HepG2 (cell line): Measurements from ENCODE around the gene KLHL36. TPM values are rescaled to one million over a fixed set of nuclear protein-coding genes. Genes with fewer than 3 reads are reported as not detected.

ENCODE experiments used
- GATAD1 ChIP-seq: IDR thresholded peaks from 2 replicates; pipeline ENCODE4 v1.6.1; 2016; ENCODE audit warnings: missing genetic modification reagents, missing compliant biosample characterization
- KDM4B ChIP-seq: sonication (generic); formaldehyde crosslinking; IDR thresholded peaks from 2 replicates; pipeline ENCODE4 v1.4.0; 2020; ENCODE audit warnings: missing genetic modification reagents
- PHF5A ChIP-seq: IDR thresholded peaks from one replicate; pipeline ENCODE4 v1.6.1; 2018; ENCODE audit warnings: low read depth, missing genetic modification reagents; ENCODE audit not compliant: unreplicated experiment
- REPIN1 ChIP-seq: sonication (generic); formaldehyde crosslinking; IDR thresholded peaks from 2 replicates; pipeline ENCODE4 v1.8.0; 2022; ENCODE audit warnings: missing genetic modification reagents, low read depth, mild to moderate bottlenecking, borderline replicate concordance
- SP140L ChIP-seq: sonication (generic); formaldehyde crosslinking; IDR thresholded peaks from 2 replicates; pipeline ENCODE4 v1.4.0; 2020; ENCODE audit warnings: missing genetic modification reagents, borderline replicate concordance
- STAT5B ChIP-seq: sonication (generic); formaldehyde crosslinking; IDR thresholded peaks from 2 replicates; pipeline ENCODE4 v1.4.0; 2020; ENCODE audit warnings: missing genetic modification reagents
- ZNF737 ChIP-seq: sonication (generic); formaldehyde crosslinking; IDR thresholded peaks from 2 replicates; pipeline ENCODE4 v1.5.0; 2020; ENCODE audit warnings: missing genetic modification reagents, mild to moderate bottlenecking, borderline replicate concordance
- polyA plus RNA-seq, 8 experiments: library from polyadenylated mRNA; depleted of rRNA in 3 of 8; stranded (reverse) in 7 of 8; unstranded in 1 of 8; fragments of >200 nt; fragmentation: Illumina TruSeq in 4 of 8; extraction: Trizol in 4 of 8; gene quantifications; 2 replicates each; pipeline versions ENCODE4 v1.2.1 to v1.2.3, GENCODE V29; 2011 to 2016; ENCODE audit warnings: low read depth in 4 of 8, missing spikeins in 1 of 8, mixed read lengths in 1 of 8; ENCODE audit not compliant: insufficient read depth in 1 of 8
- total RNA-seq, 5 experiments: library from RNA; depleted of rRNA; stranded (reverse); fragments of >200 nt; fragmentation: Illumina TruSeq; extraction: Trizol; gene quantifications; 2 replicates each; pipeline ENCODE4 v1.2.3, GENCODE V29; 2016; ENCODE audit warnings: low read depth in 1 of 5
- TF ChIP-seq, protein P1 (sequence below): IDR thresholded peaks from 2 replicates; pipeline ENCODE4 v1.6.1; 2016; ENCODE audit warnings: missing compliant biosample characterization, missing genetic modification reagents, borderline replicate concordance
- TF ChIP-seq, protein P2 (sequence below): fragments of 450-650 bp; IDR thresholded peaks from 2 replicates; pipeline ENCODE4 v1.6.1; 2017
- TF ChIP-seq, protein P3 (sequence below): sonication (generic); formaldehyde crosslinking; IDR thresholded peaks from 2 replicates; pipeline ENCODE4 v1.4.0; 2020; ENCODE audit warnings: missing genetic modification reagents
- TF ChIP-seq, protein P4 (sequence below): sonication (generic); formaldehyde crosslinking; IDR thresholded peaks from 2 replicates; pipeline ENCODE4 v1.5.0; 2020; ENCODE audit warnings: missing genetic modification reagents
- TF ChIP-seq, protein P5 (sequence below): sonication (generic); formaldehyde crosslinking; IDR thresholded peaks from 2 replicates; pipeline ENCODE4 v1.4.0; 2020; ENCODE audit warnings: missing genetic modification reagents, mild to moderate bottlenecking, borderline replicate concordance
- TF ChIP-seq, protein P6 (sequence below): sonication (generic); formaldehyde crosslinking; IDR thresholded peaks from 2 replicates; pipeline ENCODE4 v1.5.1; 2020; ENCODE audit warnings: mild to moderate bottlenecking, moderate library complexity, missing genetic modification reagents

Gene KLHL36
- total and polyA plus RNA-seq, 2 of the 13 experiments (the other 11 are each of a cell fraction or from before 2014, with no cell fraction given) = 24.3 to 26.0 TPM

DNA sequence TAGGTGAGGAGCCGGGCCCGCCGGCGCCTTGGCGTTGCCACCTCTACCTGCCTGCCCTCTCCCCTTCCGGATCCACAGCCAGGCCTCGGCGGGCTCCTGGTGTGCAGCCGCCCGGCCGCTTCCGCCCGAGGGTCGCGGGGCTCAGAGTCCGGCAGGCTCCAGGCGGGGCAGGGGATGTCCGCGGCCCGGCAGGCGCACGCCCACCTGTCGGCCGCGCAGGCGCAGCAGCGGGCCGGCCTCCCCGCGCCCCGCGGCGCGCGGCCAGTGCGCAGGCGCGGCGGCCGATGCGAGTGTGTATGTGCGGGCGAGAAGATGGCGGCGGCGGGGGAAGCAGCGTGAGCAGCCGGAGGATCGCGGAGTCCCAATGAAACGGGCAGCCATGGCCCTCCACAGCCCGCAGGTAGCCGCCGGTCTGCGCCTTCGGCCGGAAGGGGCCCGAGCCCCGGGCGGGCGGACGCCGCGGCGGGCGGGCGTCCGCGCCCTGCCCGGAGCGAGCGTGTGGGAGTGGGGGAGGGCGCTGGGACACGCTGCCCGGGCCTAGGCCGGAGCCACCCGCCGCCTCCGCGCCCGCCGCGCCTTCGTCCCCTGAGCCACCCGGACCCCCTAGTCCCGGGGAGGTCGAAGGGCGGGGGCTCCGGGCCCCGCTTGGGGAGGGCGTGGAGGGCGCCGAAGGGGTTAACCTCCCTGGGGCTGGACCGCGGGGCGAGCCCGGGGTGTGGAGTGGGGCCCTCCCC lies 51.6 kb downstream of the KLHL36 start, which contains the start of gene USP10 (continued):
- TF ChIP-seq PHF5A (CRISPR knock-in tag) (no peak), ZNF737 (CRISPR knock-in tag) (no peak), REPIN1 (CRISPR knock-in tag) (peak; percentile 0; the same call in 1 of the 2 replicates), STAT5B (no peak), GATAD1 (CRISPR knock-in tag) (peak; percentile 82), KDM4B (CRISPR knock-in tag) (no peak), SP140L (CRISPR knock-in tag) (no peak; the same call in 1 of the 2 replicates)
- TF ChIP-seq, protein P1, sequence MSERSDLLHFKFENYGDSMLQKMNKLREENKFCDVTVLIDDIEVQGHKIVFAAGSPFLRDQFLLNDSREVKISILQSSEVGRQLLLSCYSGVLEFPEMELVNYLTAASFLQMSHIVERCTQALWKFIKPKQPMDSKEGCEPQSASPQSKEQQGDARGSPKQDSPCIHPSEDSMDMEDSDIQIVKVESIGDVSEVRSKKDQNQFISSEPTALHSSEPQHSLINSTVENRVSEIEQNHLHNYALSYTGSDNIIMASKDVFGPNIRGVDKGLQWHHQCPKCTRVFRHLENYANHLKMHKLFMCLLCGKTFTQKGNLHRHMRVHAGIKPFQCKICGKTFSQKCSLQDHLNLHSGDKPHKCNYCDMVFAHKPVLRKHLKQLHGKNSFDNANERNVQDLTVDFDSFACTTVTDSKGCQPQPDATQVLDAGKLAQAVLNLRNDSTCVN = 0 out of 2 replicates have a peak, but pooled peaks have one; percentile 27
- TF ChIP-seq, protein P2, sequence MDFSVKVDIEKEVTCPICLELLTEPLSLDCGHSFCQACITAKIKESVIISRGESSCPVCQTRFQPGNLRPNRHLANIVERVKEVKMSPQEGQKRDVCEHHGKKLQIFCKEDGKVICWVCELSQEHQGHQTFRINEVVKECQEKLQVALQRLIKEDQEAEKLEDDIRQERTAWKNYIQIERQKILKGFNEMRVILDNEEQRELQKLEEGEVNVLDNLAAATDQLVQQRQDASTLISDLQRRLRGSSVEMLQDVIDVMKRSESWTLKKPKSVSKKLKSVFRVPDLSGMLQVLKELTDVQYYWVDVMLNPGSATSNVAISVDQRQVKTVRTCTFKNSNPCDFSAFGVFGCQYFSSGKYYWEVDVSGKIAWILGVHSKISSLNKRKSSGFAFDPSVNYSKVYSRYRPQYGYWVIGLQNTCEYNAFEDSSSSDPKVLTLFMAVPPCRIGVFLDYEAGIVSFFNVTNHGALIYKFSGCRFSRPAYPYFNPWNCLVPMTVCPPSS = no peak
- TF ChIP-seq, protein P3, sequence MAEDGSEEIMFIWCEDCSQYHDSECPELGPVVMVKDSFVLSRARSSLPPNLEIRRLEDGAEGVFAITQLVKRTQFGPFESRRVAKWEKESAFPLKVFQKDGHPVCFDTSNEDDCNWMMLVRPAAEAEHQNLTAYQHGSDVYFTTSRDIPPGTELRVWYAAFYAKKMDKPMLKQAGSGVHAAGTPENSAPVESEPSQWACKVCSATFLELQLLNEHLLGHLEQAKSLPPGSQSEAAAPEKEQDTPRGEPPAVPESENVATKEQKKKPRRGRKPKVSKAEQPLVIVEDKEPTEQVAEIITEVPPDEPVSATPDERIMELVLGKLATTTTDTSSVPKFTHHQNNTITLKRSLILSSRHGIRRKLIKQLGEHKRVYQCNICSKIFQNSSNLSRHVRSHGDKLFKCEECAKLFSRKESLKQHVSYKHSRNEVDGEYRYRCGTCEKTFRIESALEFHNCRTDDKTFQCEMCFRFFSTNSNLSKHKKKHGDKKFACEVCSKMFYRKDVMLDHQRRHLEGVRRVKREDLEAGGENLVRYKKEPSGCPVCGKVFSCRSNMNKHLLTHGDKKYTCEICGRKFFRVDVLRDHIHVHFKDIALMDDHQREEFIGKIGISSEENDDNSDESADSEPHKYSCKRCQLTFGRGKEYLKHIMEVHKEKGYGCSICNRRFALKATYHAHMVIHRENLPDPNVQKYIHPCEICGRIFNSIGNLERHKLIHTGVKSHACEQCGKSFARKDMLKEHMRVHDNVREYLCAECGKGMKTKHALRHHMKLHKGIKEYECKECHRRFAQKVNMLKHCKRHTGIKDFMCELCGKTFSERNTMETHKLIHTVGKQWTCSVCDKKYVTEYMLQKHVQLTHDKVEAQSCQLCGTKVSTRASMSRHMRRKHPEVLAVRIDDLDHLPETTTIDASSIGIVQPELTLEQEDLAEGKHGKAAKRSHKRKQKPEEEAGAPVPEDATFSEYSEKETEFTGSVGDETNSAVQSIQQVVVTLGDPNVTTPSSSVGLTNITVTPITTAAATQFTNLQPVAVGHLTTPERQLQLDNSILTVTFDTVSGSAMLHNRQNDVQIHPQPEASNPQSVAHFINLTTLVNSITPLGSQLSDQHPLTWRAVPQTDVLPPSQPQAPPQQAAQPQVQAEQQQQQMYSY (CRISPR knock-in tag) = peak; percentile 76
- TF ChIP-seq, protein P4, sequence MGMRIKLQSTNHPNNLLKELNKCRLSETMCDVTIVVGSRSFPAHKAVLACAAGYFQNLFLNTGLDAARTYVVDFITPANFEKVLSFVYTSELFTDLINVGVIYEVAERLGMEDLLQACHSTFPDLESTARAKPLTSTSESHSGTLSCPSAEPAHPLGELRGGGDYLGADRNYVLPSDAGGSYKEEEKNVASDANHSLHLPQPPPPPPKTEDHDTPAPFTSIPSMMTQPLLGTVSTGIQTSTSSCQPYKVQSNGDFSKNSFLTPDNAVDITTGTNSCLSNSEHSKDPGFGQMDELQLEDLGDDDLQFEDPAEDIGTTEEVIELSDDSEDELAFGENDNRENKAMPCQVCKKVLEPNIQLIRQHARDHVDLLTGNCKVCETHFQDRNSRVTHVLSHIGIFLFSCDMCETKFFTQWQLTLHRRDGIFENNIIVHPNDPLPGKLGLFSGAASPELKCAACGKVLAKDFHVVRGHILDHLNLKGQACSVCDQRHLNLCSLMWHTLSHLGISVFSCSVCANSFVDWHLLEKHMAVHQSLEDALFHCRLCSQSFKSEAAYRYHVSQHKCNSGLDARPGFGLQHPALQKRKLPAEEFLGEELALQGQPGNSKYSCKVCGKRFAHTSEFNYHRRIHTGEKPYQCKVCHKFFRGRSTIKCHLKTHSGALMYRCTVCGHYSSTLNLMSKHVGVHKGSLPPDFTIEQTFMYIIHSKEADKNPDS (CRISPR knock-in tag) = no peak
- TF ChIP-seq, protein P5, sequence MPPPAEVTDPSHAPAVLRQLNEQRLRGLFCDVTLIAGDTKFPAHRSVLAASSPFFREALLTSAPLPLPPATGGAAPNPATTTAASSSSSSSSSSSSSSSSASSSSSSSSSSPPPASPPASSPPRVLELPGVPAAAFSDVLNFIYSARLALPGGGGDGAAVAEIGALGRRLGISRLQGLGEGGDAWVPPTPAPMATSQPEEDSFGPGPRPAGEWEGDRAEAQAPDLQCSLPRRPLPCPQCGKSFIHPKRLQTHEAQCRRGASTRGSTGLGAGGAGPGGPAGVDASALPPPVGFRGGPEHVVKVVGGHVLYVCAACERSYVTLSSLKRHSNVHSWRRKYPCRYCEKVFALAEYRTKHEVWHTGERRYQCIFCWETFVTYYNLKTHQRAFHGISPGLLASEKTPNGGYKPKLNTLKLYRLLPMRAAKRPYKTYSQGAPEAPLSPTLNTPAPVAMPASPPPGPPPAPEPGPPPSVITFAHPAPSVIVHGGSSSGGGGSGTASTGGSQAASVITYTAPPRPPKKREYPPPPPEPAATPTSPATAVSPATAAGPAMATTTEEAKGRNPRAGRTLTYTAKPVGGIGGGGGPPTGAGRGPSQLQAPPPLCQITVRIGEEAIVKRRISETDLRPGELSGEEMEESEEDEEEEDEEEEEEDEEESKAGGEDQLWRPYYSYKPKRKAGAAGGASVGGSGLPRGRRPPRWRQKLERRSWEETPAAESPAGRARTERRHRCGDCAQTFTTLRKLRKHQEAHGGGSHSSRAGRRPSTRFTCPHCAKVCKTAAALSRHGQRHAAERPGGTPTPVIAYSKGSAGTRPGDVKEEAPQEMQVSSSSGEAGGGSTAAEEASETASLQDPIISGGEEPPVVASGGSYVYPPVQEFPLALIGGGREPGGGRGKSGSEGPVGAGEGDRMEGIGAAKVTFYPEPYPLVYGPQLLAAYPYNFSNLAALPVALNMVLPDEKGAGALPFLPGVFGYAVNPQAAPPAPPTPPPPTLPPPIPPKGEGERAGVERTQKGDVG = no peak
- TF ChIP-seq, protein P6, sequence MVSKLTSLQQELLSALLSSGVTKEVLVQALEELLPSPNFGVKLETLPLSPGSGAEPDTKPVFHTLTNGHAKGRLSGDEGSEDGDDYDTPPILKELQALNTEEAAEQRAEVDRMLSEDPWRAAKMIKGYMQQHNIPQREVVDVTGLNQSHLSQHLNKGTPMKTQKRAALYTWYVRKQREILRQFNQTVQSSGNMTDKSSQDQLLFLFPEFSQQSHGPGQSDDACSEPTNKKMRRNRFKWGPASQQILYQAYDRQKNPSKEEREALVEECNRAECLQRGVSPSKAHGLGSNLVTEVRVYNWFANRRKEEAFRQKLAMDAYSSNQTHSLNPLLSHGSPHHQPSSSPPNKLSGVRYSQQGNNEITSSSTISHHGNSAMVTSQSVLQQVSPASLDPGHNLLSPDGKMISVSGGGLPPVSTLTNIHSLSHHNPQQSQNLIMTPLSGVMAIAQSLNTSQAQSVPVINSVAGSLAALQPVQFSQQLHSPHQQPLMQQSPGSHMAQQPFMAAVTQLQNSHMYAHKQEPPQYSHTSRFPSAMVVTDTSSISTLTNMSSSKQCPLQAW (CRISPR knock-in tag) = no peak
